Umbilical cord (tissue), 2 donors: ENCODE measurements around the gene BAG5. TPM values are rescaled to one million over a fixed set of nuclear protein-coding genes. Genes with fewer than 3 reads are reported as not detected.

Source experiments
- DNase-seq: peaks from one replicate; pipeline ENCODE4 v3.0.0-alpha.2; 2015; ENCODE audit warnings: low spot score
- total RNA-seq: library from RNA; depleted of rRNA; stranded (reverse); fragments of >200 nt; gene quantifications from one replicate; pipeline ENCODE4 v1.2.3, GENCODE V29; 2014; ENCODE audit warnings: low replicate concordance; ENCODE audit not compliant: insufficient read depth

BAG5 gene
- total RNA-seq, 1 donor from 2014 or later: 30.8 TPM

- peak; percentile 58 for DNase-seq
Observed at GRCh38 chr14:103546652-103547454, 15.6 kb downstream of the BAG5 start.

GRCh38 chr14:103545915-103546651 lies 16.4 kb downstream of the BAG5 start:
- DNase-seq: no peak

GRCh38 chr14:103545219-103545914 lies 17.1 kb downstream of the BAG5 start:
- DNase-seq: no peak

DNA sequence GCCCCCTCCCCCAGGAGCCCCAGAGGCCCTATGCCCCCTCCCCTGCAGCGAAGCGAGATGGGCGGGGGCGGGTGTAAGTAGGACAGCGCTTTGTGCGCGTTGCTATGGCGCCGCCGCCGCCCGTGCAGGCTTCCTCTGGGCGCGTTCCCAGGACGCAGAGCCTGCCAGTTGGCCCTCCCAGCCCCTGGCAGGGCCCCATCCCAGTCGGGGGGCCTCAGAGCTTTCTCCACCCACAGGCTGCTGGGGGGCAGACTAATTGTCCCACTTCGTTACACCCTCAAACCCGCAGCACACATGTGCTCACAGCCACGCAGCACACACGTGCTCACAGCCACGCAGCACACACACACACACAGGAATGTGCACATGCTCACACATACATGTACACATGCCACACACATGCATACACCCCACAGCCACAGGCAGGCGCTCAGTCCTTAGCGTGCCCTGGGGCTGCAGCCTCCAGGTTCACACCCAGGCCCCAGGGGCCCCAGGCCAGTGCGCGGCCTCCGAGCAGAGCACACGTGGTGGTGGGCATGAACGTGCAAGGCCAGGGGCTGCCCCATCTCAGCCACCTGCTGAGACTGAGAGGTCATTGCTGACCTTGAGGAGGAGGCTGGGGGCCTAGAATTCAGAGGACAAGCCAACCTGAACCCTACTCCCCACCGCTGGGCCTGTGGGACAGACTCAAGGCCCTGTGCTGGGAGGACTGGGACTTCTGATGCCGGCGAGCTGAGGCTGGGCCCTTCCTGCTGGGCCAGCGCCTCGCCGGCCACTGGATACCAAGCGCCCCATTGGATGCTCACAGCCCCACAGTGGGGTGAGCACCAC lies 17.9 kb downstream of the BAG5 start:
- DNase-seq: peak; percentile 73

GRCh38 chr14:103543721-103544387 lies 18.6 kb downstream of the BAG5 start:
- DNase-seq: no peak

DNA sequence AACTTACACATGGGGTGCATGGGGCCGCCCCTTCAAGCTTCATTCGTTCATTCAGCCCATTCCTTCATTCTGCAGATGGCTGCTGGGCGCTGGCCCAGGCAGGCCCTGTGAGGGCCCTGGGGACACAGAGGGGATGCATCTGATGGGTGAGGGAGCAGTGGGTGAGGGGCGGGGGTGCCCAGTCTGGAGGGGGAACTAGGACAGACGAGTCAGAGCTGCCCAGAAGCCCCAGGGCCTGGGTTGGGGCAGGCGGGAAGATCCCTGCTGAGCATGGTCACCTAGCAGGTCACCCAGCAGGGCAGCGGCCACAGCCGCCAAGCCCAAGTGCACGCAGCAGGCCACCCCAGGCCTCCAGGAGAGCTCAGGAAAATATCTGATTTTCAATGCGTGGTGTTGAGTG lies 19.3 kb downstream of the BAG5 start:
- DNase-seq: no peak

DNA sequence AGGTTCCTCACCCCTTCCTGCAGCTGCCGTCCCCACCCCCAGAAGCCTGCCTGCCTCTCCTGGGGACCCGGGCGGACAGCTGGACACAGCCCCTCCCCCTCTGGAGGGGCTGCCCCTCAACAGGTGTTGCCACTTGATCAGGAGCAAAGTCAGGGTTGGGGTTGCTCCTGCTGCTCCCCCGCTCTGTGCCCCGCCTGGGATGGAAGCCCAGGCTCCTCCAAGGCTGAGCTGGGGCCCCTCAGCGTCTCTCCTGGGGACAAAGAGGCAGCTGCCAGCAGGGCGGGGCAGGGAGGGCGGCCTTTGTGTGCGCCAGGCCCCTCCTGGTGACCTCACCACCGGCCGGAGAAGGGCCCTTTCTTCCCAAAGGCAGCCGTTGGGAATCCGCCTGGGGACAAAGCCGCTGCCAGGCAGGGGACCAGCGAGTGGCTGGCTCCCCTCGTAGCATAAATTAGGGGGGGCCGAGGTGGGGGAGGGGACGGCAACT lies 19.8 kb downstream of the BAG5 start:
- DNase-seq: peak; percentile 76

GRCh38 chr14:103541709-103542604 lies 20.5 kb downstream of the BAG5 start:
- DNase-seq: no peak

DNA sequence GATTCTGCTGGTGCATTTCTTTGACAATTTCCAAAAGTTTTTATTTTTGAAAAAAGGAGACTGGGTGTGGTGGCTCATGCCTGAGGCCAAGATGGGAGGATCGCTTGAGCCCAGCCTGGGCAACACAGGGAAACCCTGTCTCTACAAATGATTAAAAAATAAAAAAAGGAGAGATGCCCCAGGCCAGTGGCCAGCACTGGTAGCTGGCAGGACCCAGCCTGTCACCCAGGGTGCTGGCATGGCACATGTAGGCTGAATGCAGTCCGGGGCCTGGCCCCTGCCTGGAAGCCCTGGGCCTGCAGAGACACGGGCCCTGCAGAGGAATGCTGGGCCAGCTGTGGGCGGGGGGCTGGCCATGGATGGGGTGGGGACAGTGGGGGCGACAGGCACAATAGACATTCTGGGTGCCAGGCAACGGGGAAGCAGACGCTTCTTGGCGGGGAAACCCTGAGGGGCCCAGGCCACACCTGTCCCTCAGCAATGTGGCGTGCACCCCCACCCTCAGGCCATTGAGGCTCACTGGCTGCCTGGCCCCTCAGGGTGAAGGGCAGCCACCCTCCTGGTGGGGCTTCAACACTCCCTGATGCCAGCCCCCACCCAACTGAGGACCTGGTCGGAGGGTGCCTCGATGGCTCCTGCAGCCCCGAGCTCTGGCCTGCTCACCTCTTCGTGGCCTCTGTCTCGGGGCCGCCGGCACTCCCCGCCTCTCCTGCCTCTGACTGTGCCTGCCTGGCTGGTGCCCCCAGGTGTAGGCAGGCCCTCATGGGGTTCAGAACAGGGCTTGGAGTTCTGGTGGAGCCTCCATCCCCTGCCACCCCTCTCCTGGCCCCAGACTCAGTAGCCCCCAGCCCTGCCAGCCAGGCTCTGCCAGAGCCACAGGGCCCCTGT lies 21.4 kb downstream of the BAG5 start:
- no peak for DNase-seq

GRCh38 chr14:103539056-103539825 lies 23.2 kb downstream of the BAG5 start:
- no peak for DNase-seq

DNA sequence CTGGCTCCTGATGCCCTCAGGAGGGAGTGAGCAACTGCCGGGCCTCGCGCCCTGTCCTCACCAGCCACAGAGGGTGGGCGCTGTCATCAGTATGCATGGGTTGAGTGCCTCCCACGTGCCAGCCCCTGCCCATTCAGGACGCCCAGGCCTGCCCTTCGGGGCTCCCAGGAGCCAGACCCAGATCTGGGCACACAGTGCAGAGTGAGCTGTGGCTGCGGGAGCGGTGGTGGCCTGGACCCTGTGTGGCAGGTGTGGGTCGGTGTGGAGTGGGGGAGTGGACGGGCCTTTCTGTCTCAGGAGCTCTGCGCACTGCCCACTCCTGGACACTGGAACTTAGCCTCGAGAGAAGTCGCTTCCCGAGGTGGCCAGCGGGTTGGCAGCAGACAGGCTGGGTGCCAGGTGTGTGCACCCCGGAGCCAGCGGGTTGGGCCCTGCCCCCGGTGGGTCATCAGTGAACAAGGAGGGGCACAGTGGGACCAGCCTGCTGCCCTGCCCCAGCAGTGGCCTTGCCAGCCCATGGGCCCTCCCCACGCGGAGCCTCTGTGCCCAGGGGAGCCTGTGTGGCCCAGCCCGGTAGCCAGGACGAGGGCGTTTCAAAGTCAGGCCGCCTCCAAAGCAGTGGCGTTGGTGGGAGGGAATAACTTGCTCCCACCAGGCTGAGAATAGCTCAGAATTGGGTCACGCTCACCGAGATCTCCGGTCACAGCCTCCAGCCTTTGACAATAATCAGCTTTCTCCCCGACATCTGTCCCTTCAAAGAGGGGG lies 24.0 kb downstream of the BAG5 start:
- no peak for DNase-seq

DNA sequence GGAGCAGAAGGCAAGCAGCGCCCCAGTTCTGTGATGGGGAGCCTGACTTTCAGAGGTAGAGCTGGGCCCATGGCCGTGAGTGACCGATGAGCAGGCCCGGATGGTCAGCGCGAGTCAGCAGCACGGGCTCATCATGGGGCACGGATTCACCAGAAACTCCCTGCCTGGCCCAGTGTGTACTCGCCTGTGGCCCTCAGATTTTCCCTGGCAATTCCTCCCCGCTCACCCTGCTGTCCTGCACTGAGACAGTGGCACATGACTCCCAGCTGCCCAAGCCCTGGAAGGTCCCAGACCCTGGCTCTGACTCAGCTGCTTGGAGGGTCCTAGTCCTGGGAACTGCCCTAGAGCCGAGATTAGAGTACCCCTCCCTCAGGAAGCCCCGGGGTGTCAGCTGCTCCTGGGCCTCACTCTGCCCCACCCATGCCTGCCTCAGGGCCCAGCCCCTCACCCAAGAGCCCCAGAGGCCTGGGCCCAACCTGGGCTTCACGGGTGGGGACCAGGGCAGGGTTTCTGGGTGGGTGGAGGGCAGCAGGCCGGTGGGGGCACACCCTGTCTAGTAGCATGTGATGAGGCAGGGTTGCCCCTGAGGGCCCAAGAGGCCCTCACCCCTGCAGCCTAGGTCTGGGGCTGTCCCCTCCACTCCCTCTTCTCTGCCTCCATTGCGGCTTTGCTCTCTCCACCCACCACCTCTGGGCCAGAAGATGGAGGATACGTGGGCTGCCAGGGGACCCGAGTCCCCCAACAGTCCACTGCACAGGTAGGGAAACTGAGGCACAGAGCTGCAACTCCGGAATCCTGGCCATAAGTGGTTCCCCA lies 25.1 kb downstream of the BAG5 start:
- DNase-seq: no peak

- DNase-seq: no peak
Observed at GRCh38 chr14:103536693-103537092, 25.8 kb downstream of the BAG5 start.

GRCh38 chr14:103535891-103536565 lies 26.4 kb downstream of the BAG5 start:
- no peak for DNase-seq

GRCh38 chr14:103535081-103535890 lies 27.2 kb downstream of the BAG5 start:
- DNase-seq: no peak
